OCI-M2 (cell line): ENCODE results near the gene MPV17.
"Not testable (repeated sequence)": the region's sequence is repeated elsewhere in the genome, so short reads cannot be mapped to it uniquely, and the experiment has no call there.

Experiments used
- DNase-seq: peaks from one replicate; lab custom pipeline; 2025; ENCODE audit not compliant: unreplicated experiment; lab: John Stamatoyannopoulos, UW

The MPV17 gene

GRCh38 chr2:27270131-27270530 is 52.8 kb downstream of the MPV17 start:
- no peak for DNase-seq

DNA sequence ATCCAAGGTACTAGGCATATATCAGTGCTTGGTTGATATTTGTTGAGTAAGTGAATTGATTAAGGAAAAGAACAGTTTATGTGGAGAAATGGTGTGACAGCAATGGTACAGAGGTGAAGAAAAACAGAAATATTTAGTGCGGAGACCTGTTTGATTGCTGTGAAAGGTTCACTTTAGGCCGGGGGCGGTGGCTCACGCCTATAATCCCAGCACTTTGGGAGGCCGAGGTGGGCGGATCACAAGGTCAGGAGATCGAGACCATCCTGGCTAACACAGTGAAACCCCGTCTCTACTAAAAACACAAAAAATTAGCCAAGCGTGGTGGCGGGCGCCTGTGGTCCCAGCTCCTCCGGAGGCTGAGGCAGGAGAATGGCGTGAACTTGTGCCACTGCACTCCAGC is 54.6 kb downstream of the MPV17 start:
- not testable (repeated sequence) for DNase-seq

- no peak for DNase-seq
Measured at GRCh38 chr2:27265536-27265870, 57.4 kb downstream of the MPV17 start.

GRCh38 chr2:27264753-27265535 is 58.0 kb downstream of the MPV17 start:
- no peak for DNase-seq

- DNase-seq = no peak
Measured at GRCh38 chr2:27264253-27264752, 58.6 kb downstream of the MPV17 start.

GRCh38 chr2:27263287-27264252 is 59.3 kb downstream of the MPV17 start:
- no peak for DNase-seq

GRCh38 chr2:27262379-27263286 is 60.3 kb downstream of the MPV17 start, which contains the start of gene SLC30A3:
Gene SLC30A3, minus strand, starts transcription at chr2:27263047. Its CDS starts 141 bp downstream, at chr2:27262906.
- no peak for DNase-seq

DNA sequence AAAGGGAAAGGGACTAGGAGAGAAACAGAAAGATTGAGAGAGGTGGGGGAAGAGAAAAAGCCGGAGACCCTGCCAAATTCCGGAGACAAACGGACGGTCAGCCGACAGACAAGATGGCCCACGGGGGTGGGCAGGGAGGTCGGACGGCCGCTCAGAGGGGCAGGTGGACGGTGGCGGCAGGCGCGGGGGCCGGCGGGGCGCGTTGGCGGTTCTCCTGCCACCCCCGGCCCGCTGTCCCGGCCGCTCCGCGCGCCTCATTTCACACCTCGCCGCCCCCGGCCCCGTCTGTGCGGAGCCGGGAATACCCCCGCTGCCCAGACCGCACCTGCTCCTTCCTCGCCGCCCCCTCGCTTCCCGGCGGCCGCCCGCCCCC is 61.0 kb downstream of the MPV17 start:
- no peak for DNase-seq

DNA sequence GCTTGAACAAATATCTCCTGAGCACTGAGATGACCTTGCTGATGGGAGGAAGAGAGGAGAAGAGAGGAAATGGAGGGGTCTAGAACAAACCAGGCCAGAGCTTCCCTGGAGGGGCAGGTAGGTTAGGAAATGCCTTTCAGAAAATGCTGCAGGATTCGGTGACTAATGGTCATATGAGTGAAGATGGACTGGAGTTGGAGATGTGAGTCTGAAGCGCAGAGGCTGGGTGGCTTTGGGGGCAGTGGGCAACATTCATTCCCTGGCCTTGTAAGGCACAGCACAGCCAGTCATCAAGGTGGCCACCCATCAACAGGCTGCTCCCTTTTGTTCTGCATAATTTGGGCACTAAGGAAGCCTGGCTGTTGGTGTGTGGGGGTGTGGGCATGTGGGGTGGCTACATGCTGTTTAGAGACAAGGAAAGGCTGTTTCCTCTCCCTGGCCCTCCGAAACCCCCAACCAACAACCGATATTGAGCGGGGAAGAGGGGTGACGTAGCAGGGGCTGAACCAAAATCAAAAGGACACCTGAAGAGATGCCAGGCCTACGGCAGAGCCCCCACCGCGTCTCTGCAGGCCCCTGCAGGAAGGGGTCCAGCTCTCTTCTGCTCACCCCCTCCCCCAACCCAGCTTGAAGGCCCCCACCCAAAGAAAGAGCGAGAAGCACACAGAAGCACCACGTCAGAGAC is 61.5 kb downstream of the MPV17 start:
- DNase-seq = no peak
